Ovary (tissue), 9 donors: Measurements from ENCODE around the gene HHAT. TPM values are rescaled to one million over a fixed set of nuclear protein-coding genes. Genes with fewer than 3 reads are reported as not detected.

Source experiments
- DNase-seq, 5 donors: peaks; one replicate each; pipeline ENCODE4 v3.0.0-alpha.2; 2019 to 2020
- H3K27ac ChIP-seq, 2 donors: fragments of 200-600 bp; one replicate each; pipeline versions ENCODE4 v1.5.1 to v1.8.0; 2019 to 2022
- H3K27me3 ChIP-seq: fragments of 200-600 bp; one replicate; pipeline ENCODE4 v1.8.0; 2022
- H3K36me3 ChIP-seq: fragments of 200-600 bp; sonication (generic); one replicate; pipeline ENCODE4 v1.5.1; 2019
- H3K4me1 ChIP-seq: one replicate; pipeline ENCODE4 v1.8.1; 2013; ENCODE audit warnings: mild to moderate bottlenecking, moderate library complexity; ENCODE audit not compliant: insufficient read depth
- H3K4me3 ChIP-seq: fragments of 200-600 bp; sonication (generic); one replicate; pipeline ENCODE4 v1.5.1; 2017
- H3K9me3 ChIP-seq, 2 donors: fragments of 200-600 bp in 1 of 2; sonication (generic) in 1 of 2; one replicate each; pipeline versions ENCODE4 v1.5.1 to v1.8.1; 2013 to 2019; ENCODE audit warnings: mild to moderate bottlenecking in 1 of 2, moderate library complexity in 1 of 2
- CTCF ChIP-seq, 3 donors: fragments of 450-650 bp in 2 of 3; fragments of 200-600 bp in 1 of 3; IDR thresholded peaks; one replicate each; pipeline versions ENCODE4 v1.5.1 to v1.8.0; 2016 to 2022; ENCODE audit warnings: antibody characterized with exemption in 3 of 3, mild to moderate bottlenecking in 1 of 3
- EP300 ChIP-seq: sonication (generic); formaldehyde crosslinking; IDR thresholded peaks from one replicate; pipeline ENCODE4 v1.6.1; 2017; ENCODE audit warnings: antibody characterized with exemption
- POLR2A ChIP-seq: fragments of 450-650 bp; IDR thresholded peaks from one replicate; pipeline ENCODE4 v1.6.1; 2017; ENCODE audit warnings: antibody characterized with exemption, mild to moderate bottlenecking, moderate library complexity
- WGBS, 3 donors: extraction: QIAGEN DNeasy Blood & Tissue Kit in 1 of 3; methylation state at CpG; one replicate each; pipeline versions ENCODE4 v1.1.5 to v1.1.7; 2013 to 2017; 5-methylcytosine and 5-hydroxymethylcytosine counted together
- intact Hi-C, 4 donors: fragments of 100-400 bp; cut with DNase I; formaldehyde crosslinking; loops; one replicate each; pipeline versions ENCODE4 v1.11.0 to v1.15.1; 2022 to 2023
- polyA plus RNA-seq, 2 donors: library from polyadenylated mRNA; stranded (reverse); fragments of 200-250 nt in 1 of 2; fragments of 350-450 nt in 1 of 2; fragmentation: Illumina TruSeq in 1 of 2; extraction: RNeasy Lipid Tissue Mini Kit (QIAGEN cat#74804) in 1 of 2; gene quantifications; one replicate each; pipeline ENCODE4 v1.2.3, GENCODE V29; 2013 to 2014
- total RNA-seq, 7 donors: library from RNA; depleted of rRNA in 2 of 7; stranded (reverse); fragments of >200 nt in 2 of 7; fragmentation: NEBNext Ultra II Directional in 3 of 7; extraction: Animal tissue kit (Norgen Biotek cat#: 25700) in 3 of 7; gene quantifications; one replicate each; pipeline versions ENCODE4 v1.1.0 to v1.2.4, GENCODE V29; 2016 to 2023
- donor health status: DM: no; HTN: no; CAD: no; lungs with moderate emphysema.
- donor health status: DM: no; HTN: no; CAD: no.
- donor health status: Bipolar disorder and iron deficiency.
- donor health status: DM: yes; HTN: yes; CAD: no.
- donor health status: DM: no; HTN: no; CAD: no.
- donor health status: DM: yes; HTN: yes; CAD: no.

The HHAT gene
- total and polyA plus RNA-seq, 9 donors, result 2.1 to 10.5 (median 4.1) TPM

DNA sequence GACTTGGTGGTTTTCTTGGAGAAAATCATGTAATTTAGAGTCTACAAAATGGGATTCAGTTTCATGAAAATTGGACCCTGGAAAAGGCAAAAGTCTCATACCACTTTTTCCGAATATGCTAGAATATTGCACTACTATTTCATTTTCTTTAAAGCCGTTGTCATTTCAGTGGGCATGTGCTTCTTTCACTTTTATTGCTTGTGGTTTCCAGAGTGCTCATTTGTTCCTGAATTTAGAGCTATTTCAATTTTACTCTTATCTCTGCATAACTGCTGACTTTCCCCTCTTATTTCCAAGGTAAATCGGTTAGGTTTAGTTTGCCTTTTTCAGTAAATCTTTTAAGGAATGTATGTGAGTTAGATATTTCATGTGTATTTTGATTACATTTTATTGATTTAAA lies 11.6 kb downstream of the HHAT start:
- TF ChIP-seq POLR2A (no peak), CTCF (IDR thresholded peaks at IDR 0.05) (no peak), EP300 (no peak)
- DNase-seq, result no peak
- Histone ChIP-seq H3K27me3 (no peaks in the 10 kb centered on the region), H3K4me1 (no peaks in the 10 kb centered on the region), H3K4me3 (no peak overlapping the region), H3K9me3 (no peaks in the 10 kb centered on the region), H3K36me3 (no peaks in the 10 kb centered on the region), H3K27ac (no peak overlapping the region)
- WGBS, 3 donors, result 77 to 86% (median 82%) methylated on average over 3 of the region's 3 CpGs
- intact Hi-C loops, result no loop called here

DNA sequence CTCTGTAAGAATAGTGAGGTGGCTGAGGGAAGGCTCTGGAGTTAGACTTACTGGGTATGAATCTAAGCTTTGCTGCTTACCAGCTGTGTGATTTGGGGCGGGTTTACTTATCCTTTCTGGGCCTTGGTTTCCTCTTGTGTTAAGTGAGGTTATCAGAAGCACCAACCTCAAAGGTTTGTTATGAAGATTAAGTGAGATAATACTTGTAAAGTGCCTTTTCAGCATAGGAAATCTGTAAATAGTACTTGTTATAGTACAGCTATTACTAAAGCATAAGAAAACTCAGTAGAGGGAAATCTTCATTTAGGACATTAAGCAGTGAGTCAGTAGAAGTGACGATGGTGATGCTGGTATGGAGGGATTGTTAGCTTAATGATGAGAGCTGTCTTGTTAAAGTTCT lies 12.1 kb downstream of the HHAT start:
- 94 to 95% (median 94%) methylated on average over 2 of the region's 2 CpGs for WGBS, 3 donors
- H3K9me3 ChIP-seq, result no peaks in the 10 kb centered on the region
- intact Hi-C loops, result no loop called here
- no peak for DNase-seq
- H3K4me1 ChIP-seq, result no peaks in the 10 kb centered on the region
- H3K27me3 ChIP-seq, result no peaks in the 10 kb centered on the region
- no peak overlapping the region for H3K27ac ChIP-seq
- no peak overlapping the region for H3K4me3 ChIP-seq
- no peaks in the 10 kb centered on the region for H3K36me3 ChIP-seq
- TF ChIP-seq POLR2A (no peak), CTCF (IDR thresholded peaks at IDR 0.05) (no peak), EP300 (no peak)

DNA sequence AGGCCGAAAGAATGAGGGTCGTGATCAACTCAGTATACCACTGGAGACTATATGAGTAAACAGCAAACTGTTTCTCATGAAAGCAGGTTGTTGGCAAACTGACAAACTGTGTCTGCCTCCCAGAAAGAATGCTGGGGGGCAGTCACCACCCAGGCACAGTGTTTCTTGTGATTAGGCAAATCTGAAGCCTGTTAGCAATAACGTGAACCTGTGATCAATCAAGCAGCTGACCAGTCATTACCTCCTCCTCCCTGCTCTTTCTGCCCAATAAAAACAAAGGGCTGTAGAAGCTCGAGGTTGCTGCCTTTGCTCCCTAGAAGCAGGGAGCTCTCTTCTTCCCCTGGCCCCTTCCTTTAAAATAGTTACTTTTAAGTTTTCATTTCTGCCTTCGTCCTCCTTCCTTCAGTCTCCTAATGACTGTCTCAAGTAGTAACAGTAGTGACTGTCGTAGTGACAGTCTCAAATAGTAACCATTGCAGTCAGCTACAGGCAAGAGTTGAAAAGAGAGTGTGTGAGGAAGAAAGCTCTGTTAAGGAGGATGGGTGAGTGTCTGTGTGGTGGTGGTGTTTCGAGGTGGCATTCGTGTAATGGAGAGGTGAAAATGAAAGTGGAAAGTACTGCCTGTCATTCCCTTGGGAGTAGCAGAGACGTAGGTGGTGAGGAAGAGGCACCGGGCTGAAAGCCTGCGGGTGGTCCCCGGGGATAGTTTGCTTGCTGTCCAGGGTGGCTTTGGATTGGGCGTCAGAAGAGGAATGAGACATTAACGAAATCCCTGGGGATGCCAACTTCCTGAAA lies 14.5 kb downstream of the HHAT start:
- 14 to 20% (median 14%) methylated on average over 14 of the region's 14 CpGs for WGBS, 3 donors
- Histone ChIP-seq H3K4me1 (no peaks in the 10 kb centered on the region), H3K27me3 (no peaks in the 10 kb centered on the region), H3K36me3 (no peaks in the 10 kb centered on the region), H3K9me3 (no peaks in the 10 kb centered on the region), H3K27ac (peak overlapping the region in 1 of 2 donors; percentile 10), H3K4me3 (peak overlapping the region; percentile 26)
- DNase-seq, result no peak
- intact Hi-C loops, result no loop called here
- TF ChIP-seq CTCF (IDR thresholded peaks at IDR 0.05), result no peak
- TF ChIP-seq POLR2A, result no peak
- no peak for TF ChIP-seq EP300

DNA sequence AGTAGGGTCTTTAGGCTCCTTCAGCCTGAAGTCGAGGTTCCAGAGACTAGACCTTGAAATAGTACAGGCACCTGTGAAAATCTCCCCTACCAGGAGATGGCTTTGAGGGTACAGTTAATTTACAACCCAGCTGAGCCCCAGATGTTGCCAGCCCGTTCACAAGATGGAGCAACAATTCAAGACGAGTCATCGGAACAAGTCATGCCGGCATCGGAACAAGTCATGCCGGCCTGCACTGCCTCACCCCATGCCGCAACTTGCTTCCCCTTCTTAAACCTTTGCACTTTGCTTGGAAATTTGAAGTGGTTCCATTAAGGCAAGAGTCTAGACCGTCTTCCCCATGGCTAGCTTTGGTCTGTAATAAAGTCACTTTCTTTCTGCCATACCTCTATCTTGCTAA lies 16.0 kb downstream of the HHAT start:
- Histone ChIP-seq H3K9me3 (no peaks in the 10 kb centered on the region), H3K36me3 (no peaks in the 10 kb centered on the region), H3K27me3 (no peaks in the 10 kb centered on the region), H3K27ac (no peak overlapping the region), H3K4me1 (no peaks in the 10 kb centered on the region), H3K4me3 (no peak overlapping the region)
- TF ChIP-seq EP300 (no peak), POLR2A (no peak), CTCF (IDR thresholded peaks at IDR 0.05) (no peak)
- intact Hi-C loops, result no loop called here
- no peak for DNase-seq
- 76 to 93% (median 84%) methylated on average over 7 to 9 of the region's 9 CpGs for WGBS, 3 donors
